Mesenchymal stem cell (in vitro differentiated cells and primary cell): Measurements from ENCODE around the gene MACROD1.

Source experiments
- DNase-seq: peaks from one replicate; pipeline ENCODE4 v3.0.0-alpha.2; 2013
- H2AFZ ChIP-seq: one replicate; pipeline ENCODE4 v1.6.1; 2013; ENCODE audit warnings: low read depth, mild to moderate bottlenecking, control low read depth, inconsistent platforms, low read length, moderate library complexity
- H2AK5ac ChIP-seq: 2 replicates; pipeline ENCODE4 v1.6.1; 2013; ENCODE audit warnings: low read length, moderate library complexity, mild to moderate bottlenecking, inconsistent platforms; ENCODE audit not compliant: severe bottlenecking
- H2BK120ac ChIP-seq: one replicate; pipeline ENCODE4 v1.6.1; 2013; ENCODE audit warnings: low read depth, mild to moderate bottlenecking, inconsistent platforms, low read length, moderate library complexity
- H2BK12ac ChIP-seq, 2 experiments: one replicate each; pipeline ENCODE4 v1.6.1; 2013; ENCODE audit warnings: inconsistent platforms in 2 of 2, low read length in 2 of 2, mild to moderate bottlenecking in 2 of 2, moderate library complexity in 2 of 2, control low read depth in 1 of 2
- H2BK15ac ChIP-seq: one replicate; pipeline ENCODE4 v1.6.1; 2013; ENCODE audit warnings: mild to moderate bottlenecking, low read depth, inconsistent platforms; ENCODE audit not compliant: poor library complexity, severe bottlenecking
- H2BK5ac ChIP-seq: 2 replicates; pipeline ENCODE4 v1.6.1; 2013; ENCODE audit warnings: low read depth, mild to moderate bottlenecking, low read length, control low read depth, inconsistent platforms; ENCODE audit not compliant: poor library complexity, severe bottlenecking
- H3K14ac ChIP-seq, 2 experiments: one replicate each; pipeline ENCODE4 v1.6.1; 2013; ENCODE audit warnings: inconsistent platforms in 2 of 2, low read length in 2 of 2, control low read depth in 1 of 2, mild to moderate bottlenecking in 1 of 2, moderate library complexity in 1 of 2
- H3K18ac ChIP-seq, 2 experiments: one replicate each; pipeline ENCODE4 v1.6.1; 2013; ENCODE audit warnings: inconsistent platforms in 2 of 2, low read length in 2 of 2, control low read depth in 1 of 2, low read depth in 1 of 2, mild to moderate bottlenecking in 1 of 2
- H3K23ac ChIP-seq, 2 experiments: one replicate each; pipeline ENCODE4 v1.6.1; 2013; ENCODE audit warnings: inconsistent platforms in 2 of 2, low read length in 2 of 2, mild to moderate bottlenecking in 2 of 2, moderate library complexity in 2 of 2, control low read depth in 1 of 2
- H3K27ac ChIP-seq: 2 replicates; pipeline ENCODE4 v1.5.1; 2013; ENCODE audit warnings: mild to moderate bottlenecking, moderate library complexity, low read length, control low read depth, inconsistent platforms; ENCODE audit not compliant: poor library complexity, severe bottlenecking
- H3K27me3 ChIP-seq, 2 experiments: 2 replicates each; pipeline versions ENCODE4 v1.6.1 to v1.7.0; 2013; ENCODE audit warnings: low read length in 2 of 2, mild to moderate bottlenecking in 2 of 2, moderate library complexity in 2 of 2, control low read depth in 1 of 2, inconsistent platforms in 1 of 2; ENCODE audit not compliant: control insufficient read depth in 1 of 2, insufficient read depth in 1 of 2
- H3K36me3 ChIP-seq, 2 experiments: 2 replicates each; pipeline versions ENCODE4 v1.6.1 to v1.7.0; 2013; ENCODE audit warnings: low read length in 2 of 2, control low read depth in 1 of 2, inconsistent platforms in 1 of 2, low read depth in 1 of 2, mild to moderate bottlenecking in 1 of 2; ENCODE audit not compliant: insufficient read depth in 2 of 2, control insufficient read depth in 1 of 2
- H3K4ac ChIP-seq, 2 experiments: one replicate each; pipeline ENCODE4 v1.6.1; 2013; ENCODE audit warnings: inconsistent platforms in 2 of 2, low read length in 2 of 2, mild to moderate bottlenecking in 2 of 2, moderate library complexity in 2 of 2, control low read depth in 1 of 2, low read depth in 1 of 2
- H3K4me1 ChIP-seq: 2 replicates; pipeline ENCODE4 v1.6.1; 2013; ENCODE audit warnings: low read depth, low read length, control low read depth; ENCODE audit not compliant: control insufficient read depth, insufficient read depth
- H3K4me2 ChIP-seq: 2 replicates; pipeline ENCODE4 v1.6.1; 2013; ENCODE audit warnings: low read length, mild to moderate bottlenecking, inconsistent platforms; ENCODE audit not compliant: poor library complexity, severe bottlenecking
- H3K4me3 ChIP-seq, 2 experiments: 2 replicates each; pipeline versions ENCODE4 v1.5.1 to v1.7.0; 2013; ENCODE audit warnings: low read length in 2 of 2, mild to moderate bottlenecking in 2 of 2, control low read depth in 1 of 2, low read depth in 1 of 2; ENCODE audit not compliant: insufficient read depth in 1 of 2
- H3K79me1 ChIP-seq: replicated peaks from 2 replicates; pipeline ENCODE4 v1.6.1; 2013; ENCODE audit warnings: mild to moderate bottlenecking, control low read depth, low read length, inconsistent platforms; ENCODE audit not compliant: poor library complexity, severe bottlenecking
- H3K9ac ChIP-seq: 2 replicates; pipeline ENCODE4 v1.7.0; 2013; ENCODE audit warnings: mild to moderate bottlenecking, low read length, moderate library complexity
- H3K9me3 ChIP-seq: 2 replicates; pipeline ENCODE4 v1.7.0; 2013; ENCODE audit warnings: mild to moderate bottlenecking, low read length; ENCODE audit not compliant: control insufficient read depth
- H4K8ac ChIP-seq: one replicate; pipeline ENCODE4 v1.6.1; 2013; ENCODE audit warnings: inconsistent platforms, mild to moderate bottlenecking, low read length, moderate library complexity
- H4K91ac ChIP-seq: one replicate; pipeline ENCODE4 v1.6.1; 2013; ENCODE audit warnings: mild to moderate bottlenecking, low read length, inconsistent platforms
- WGBS: methylation state at CpG from one replicate; pipeline ENCODE4 v1.1.7; 2013; ENCODE audit warnings: mixed read lengths; 5-methylcytosine and 5-hydroxymethylcytosine counted together

The MACROD1 gene

DNA sequence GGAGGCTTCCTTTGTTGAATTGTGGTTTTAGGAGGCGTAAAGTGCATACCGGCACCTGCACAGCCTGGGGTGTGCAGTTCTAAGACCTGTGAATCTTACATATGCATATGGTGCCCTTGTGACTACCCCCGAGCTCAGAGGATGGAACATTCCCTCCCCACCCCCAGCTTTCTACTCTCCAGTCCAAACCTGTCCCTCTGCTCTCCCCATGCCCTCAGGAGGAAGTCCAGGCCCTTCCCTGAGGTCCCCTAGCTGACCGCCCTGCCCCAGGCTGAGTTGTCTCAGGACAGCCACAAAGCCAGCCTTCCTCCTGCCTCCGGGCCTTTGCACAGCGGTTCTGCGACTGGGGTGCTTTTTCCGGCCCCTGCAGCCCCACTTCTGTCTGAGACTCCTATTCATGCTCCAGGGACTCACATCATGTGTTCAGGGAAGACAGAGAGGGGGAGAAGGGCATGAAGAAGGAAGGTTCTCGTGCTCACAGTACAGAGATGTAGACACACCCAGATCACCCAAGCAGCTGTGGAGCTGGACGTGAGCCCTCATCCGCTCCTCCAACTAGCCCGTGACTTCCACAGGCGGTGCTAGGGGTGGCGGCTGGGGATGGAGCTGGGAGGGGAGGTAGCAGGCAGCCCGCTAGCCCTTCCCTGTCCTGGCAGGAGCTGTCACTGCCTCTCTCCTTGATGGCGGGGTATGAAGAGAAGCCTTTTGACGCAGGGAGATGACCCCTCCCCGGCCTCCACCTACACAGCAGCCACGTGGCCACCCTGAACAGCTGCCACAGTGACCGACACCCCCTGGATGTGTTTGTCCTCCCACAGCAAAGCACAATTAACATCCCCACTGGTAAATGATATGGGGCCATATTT is 79.4 kb downstream of the MACROD1 start:
- no peak overlapping the region for H3K4me2 ChIP-seq

DNA sequence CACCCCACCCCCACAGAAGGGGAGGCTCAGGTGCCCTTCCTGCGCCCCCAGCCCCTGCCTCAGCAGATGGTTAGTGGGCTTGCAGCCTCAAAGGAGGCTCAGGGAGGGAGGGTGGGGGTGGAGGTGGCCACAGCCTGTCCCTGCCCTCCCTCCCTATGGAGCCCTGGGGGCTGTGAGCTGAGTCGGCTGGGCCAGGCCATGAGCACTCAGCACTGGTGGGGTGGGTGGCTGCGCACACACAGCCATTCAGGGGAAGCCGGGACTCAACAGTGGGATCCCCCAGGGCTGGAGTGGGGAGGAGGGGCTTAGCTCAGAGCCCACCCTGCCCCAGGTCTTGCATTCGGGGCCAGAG is 80.0 kb downstream of the MACROD1 start:
- Histone ChIP-seq H3K27ac (no peak overlapping the region), H2AFZ (no peak overlapping the region), H3K23ac (no peak overlapping the region), H3K9me3 (no peaks in the 10 kb centered on the region), H2BK5ac (no peak overlapping the region), H3K4me1 (peaks cover 55% of the 10 kb centered on the region), H4K8ac (no peak overlapping the region), H2BK12ac (no peak overlapping the region), H2AK5ac (no peak overlapping the region), H3K27me3 (peaks cover 0 to 4% of the 10 kb centered on the region in 2 experiments), H3K36me3 (peaks cover 0 to 3% of the 10 kb centered on the region in 2 experiments), H3K18ac (no peak overlapping the region), H2BK15ac (no peak overlapping the region), H3K4ac (no peak overlapping the region), H3K14ac (no peak overlapping the region), H3K79me1 (no peaks in the 10 kb centered on the region), H4K91ac (no peak overlapping the region), H3K4me2 (no peak overlapping the region), H2BK120ac (no peak overlapping the region), H3K9ac (no peak overlapping the region), H3K4me3 (no peak overlapping the region)
- no peak for DNase-seq
- 71% methylated on average over 4 of the region's 5 CpGs for WGBS

More for the DNA sequence above, 79.4 kb downstream of the MACROD1 start:
- Histone ChIP-seq H3K9me3 (no peaks in the 10 kb centered on the region), H3K9ac (no peak overlapping the region), H3K14ac (peak overlapping the region in 1 of 2 experiments; percentile 39), H3K4me1 (peaks cover 57% of the 10 kb centered on the region), H3K36me3 (peaks cover 0 to 3% of the 10 kb centered on the region in 2 experiments), H2BK120ac (no peak overlapping the region), H3K4me3 (peak overlapping the region in 1 of 2 experiments; percentile 33), H2BK15ac (no peak overlapping the region), H4K91ac (no peak overlapping the region), H3K79me1 (no peaks in the 10 kb centered on the region), H3K18ac (peak overlapping the region in 1 of 2 experiments; percentile 41), H2AK5ac (no peak overlapping the region), H4K8ac (no peak overlapping the region), H2AFZ (no peak overlapping the region), H3K27ac (no peak overlapping the region), H3K27me3 (peaks cover 0 to 4% of the 10 kb centered on the region in 2 experiments), H3K23ac (no peak overlapping the region), H2BK12ac (no peak overlapping the region), H3K4ac (no peak overlapping the region), H2BK5ac (no peak overlapping the region)
- peak; percentile 2 for DNase-seq
- WGBS = 75% methylated on average over 19 of the region's 20 CpGs

DNA sequence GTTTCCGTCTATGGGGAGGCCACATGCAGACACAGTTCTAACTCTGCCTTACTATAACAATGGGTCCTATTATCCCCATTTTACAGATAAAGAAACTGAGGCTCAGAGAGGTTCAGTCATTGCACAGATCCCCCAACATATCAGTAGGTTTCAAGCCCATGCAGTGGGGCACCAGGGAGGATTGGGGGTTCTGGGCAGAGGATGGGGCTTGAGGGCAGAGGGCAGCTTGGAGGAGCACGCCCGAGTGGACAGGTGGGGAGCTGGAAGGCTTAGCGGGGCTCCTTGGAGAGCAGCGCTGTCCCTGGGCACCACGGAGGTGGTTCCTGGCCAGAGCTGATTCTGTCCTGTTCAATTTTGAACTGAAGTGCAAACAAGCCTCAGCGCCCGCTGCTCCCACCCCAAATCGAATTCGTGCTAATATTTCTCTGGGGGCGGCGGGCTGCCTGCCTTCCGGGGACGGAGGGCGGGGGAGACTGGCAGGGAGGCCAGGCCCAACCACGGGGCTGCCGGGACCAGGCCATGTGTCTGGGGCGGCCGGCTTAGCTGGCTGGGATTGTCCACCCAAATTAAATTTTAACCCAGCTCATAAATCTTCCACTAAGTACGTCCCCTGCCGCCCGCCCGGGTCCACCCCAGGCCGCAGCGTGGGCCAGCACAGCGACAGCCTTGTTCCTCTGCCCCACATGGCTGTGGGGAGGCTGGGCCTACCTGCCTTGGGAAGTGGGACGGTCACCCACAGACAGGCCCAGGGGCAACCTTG is 80.8 kb downstream of the MACROD1 start:
- H3K4ac ChIP-seq = no peak overlapping the region
- H4K8ac ChIP-seq = no peak overlapping the region
- no peak overlapping the region for H2BK120ac ChIP-seq
- H2BK5ac ChIP-seq = no peak overlapping the region
- H3K27me3 ChIP-seq = peaks cover 4 to 5% of the 10 kb centered on the region in 2 experiments
- no peak overlapping the region for H3K4me3 ChIP-seq
- H3K23ac ChIP-seq = no peak overlapping the region
- H3K36me3 ChIP-seq = peaks cover 0 to 3% of the 10 kb centered on the region in 2 experiments
- no peak overlapping the region for H3K14ac ChIP-seq
- no peak overlapping the region for H3K27ac ChIP-seq
- WGBS = 89% methylated on average over 25 of the region's 27 CpGs
- peak overlapping the region; percentile 37 for H3K4me2 ChIP-seq
- no peaks in the 10 kb centered on the region for H3K79me1 ChIP-seq
- no peak overlapping the region for H2AFZ ChIP-seq
- DNase-seq = no peak
- H2BK15ac ChIP-seq = no peak overlapping the region
- H4K91ac ChIP-seq = no peak overlapping the region
- peak overlapping the region; percentile 85 for H2AK5ac ChIP-seq
- H3K9me3 ChIP-seq = no peaks in the 10 kb centered on the region
- H3K9ac ChIP-seq = no peak overlapping the region
- no peak overlapping the region for H3K18ac ChIP-seq
- peaks cover 48% of the 10 kb centered on the region for H3K4me1 ChIP-seq
- no peak overlapping the region for H2BK12ac ChIP-seq
